Lung (tissue), 12 donors: ENCODE results near the gene FGF14. TPM values are rescaled to one million over a fixed set of nuclear protein-coding genes. Genes with fewer than 3 reads are reported as not detected.

Experiments used
- ATAC-seq: fragments of 200-7000 bp; cut with Tn5 transposase; one replicate; pipeline ENCODE4 v1.9.1; 2020; ENCODE audit warnings: moderate number of reproducible peaks; ENCODE audit not compliant: insufficient read depth, low FRiP score
- DNase-seq, 3 donors: peaks; one replicate each; pipeline ENCODE4 v3.0.0-alpha.2; 2013 to 2017
- H3K27ac ChIP-seq, 2 donors: one replicate each; pipeline ENCODE4 v1.5.1; 2013; ENCODE audit warnings: mild to moderate bottlenecking in 2 of 2, moderate library complexity in 2 of 2, control low read depth in 1 of 2, inconsistent platforms in 1 of 2, low read depth in 1 of 2, low read length in 1 of 2
- H3K27me3 ChIP-seq, 3 donors: one replicate each; pipeline ENCODE4 v1.5.1; 2013; ENCODE audit warnings: low read length in 2 of 3; ENCODE audit not compliant: control insufficient read depth in 3 of 3, insufficient read depth in 3 of 3
- H3K36me3 ChIP-seq, 4 donors: one replicate each; pipeline ENCODE4 v1.5.1; 2013; ENCODE audit warnings: low read length in 4 of 4, mild to moderate bottlenecking in 1 of 4, moderate library complexity in 1 of 4; ENCODE audit not compliant: control insufficient read depth in 4 of 4, insufficient read depth in 4 of 4
- H3K4me1 ChIP-seq, 5 donors: one replicate each; pipeline ENCODE4 v1.5.1; 2013; ENCODE audit warnings: low read length in 5 of 5, mild to moderate bottlenecking in 2 of 5, moderate library complexity in 1 of 5; ENCODE audit not compliant: control insufficient read depth in 5 of 5, insufficient read depth in 5 of 5
- H3K4me3 ChIP-seq: one replicate; pipeline ENCODE4 v1.5.1; 2013; ENCODE audit warnings: mild to moderate bottlenecking, control low read depth, moderate library complexity
- H3K9ac ChIP-seq, 2 donors: one replicate each; pipeline ENCODE4 v1.5.1; 2013; ENCODE audit warnings: low read length in 2 of 2, control low read depth in 1 of 2; ENCODE audit not compliant: insufficient read depth in 1 of 2
- H3K9me3 ChIP-seq, 4 donors: one replicate each; pipeline ENCODE4 v1.5.1; 2013; ENCODE audit warnings: low read length in 3 of 4, mild to moderate bottlenecking in 1 of 4, moderate library complexity in 1 of 4; ENCODE audit not compliant: control insufficient read depth in 4 of 4, insufficient read depth in 3 of 4
- CTCF ChIP-seq: IDR thresholded peaks from 2 replicates; pipeline ENCODE4 v1.5.1; 2012; ENCODE audit warnings: mild to moderate bottlenecking; ENCODE audit errors: control extremely low read depth, extremely low read depth
- WGBS, 2 donors: extraction: QIAGEN DNeasy Blood & Tissue Kit; methylation state at CpG; one replicate each; pipeline ENCODE4 v1.1.7; 2013; 5-methylcytosine and 5-hydroxymethylcytosine counted together
- polyA plus RNA-seq, 2 donors: library from polyadenylated mRNA; stranded (reverse); fragments of 200-250 nt; gene quantifications; one replicate each; pipeline ENCODE4 v1.2.1, GENCODE V29; 2013
- total RNA-seq, 2 donors: library from RNA; depleted of rRNA in 1 of 2; stranded (reverse); fragments of >200 nt in 1 of 2; gene quantifications; one replicate each; pipeline ENCODE4 v1.2.1, GENCODE V29; 2014 to 2021
- donor health status: control.
- donor health status: control.
- donor health status: Bipolar disorder and iron deficiency.
- donor health status: healthy.
- donor health status: DM: yes; HTN: yes; CAD: no.

Gene FGF14
- total and polyA plus RNA-seq, 4 donors: 0.59 to 12.9 (median 2.3) TPM

GRCh38 chr13:101972191-101972590 is 429.7 kb downstream of the FGF14 start:
- Histone ChIP-seq H3K4me3 (no peak overlapping the region), H3K27me3 (no peaks in the 10 kb centered on the region), H3K36me3 (no peaks in the 10 kb centered on the region), H3K27ac (no peak overlapping the region), H3K4me1 (peaks cover 0 to 2% (median 0%) of the 10 kb centered on the region in 5 donors), H3K9me3 (no peaks in the 10 kb centered on the region), H3K9ac (no peak overlapping the region)
- WGBS, 2 donors: 83 to 88% methylated on average over 4 of the region's 4 CpGs
- DNase-seq: no peak
- no peak for TF ChIP-seq CTCF
- ATAC-seq: no peak

GRCh38 chr13:101970341-101970740 is 431.5 kb downstream of the FGF14 start:
- no peaks in the 10 kb centered on the region for H3K9me3 ChIP-seq
- no peak for TF ChIP-seq CTCF
- no peak for ATAC-seq

GRCh38 chr13:101967781-101968180 is 434.1 kb downstream of the FGF14 start:
- no peaks in the 10 kb centered on the region for H3K27me3 ChIP-seq
- no peak for TF ChIP-seq CTCF
- DNase-seq: no peak
- H3K4me1 ChIP-seq: no peaks in the 10 kb centered on the region
- H3K36me3 ChIP-seq: no peaks in the 10 kb centered on the region
- H3K9me3 ChIP-seq: no peaks in the 10 kb centered on the region
- no peak overlapping the region for H3K4me3 ChIP-seq
- H3K9ac ChIP-seq: no peak overlapping the region
- ATAC-seq: no peak
- no peak overlapping the region for H3K27ac ChIP-seq

More at GRCh38 chr13:101970341-101970740, 431.5 kb downstream of the FGF14 start:
- Histone ChIP-seq H3K4me1 (no peaks in the 10 kb centered on the region), H3K9ac (no peak overlapping the region), H3K36me3 (no peaks in the 10 kb centered on the region), H3K27ac (no peak overlapping the region), H3K27me3 (no peaks in the 10 kb centered on the region), H3K4me3 (no peak overlapping the region)
- no peak for DNase-seq
- 63 to 66% methylated on average over 2 of the region's 2 CpGs for WGBS, 2 donors

- no peaks in the 10 kb centered on the region for H3K9me3 ChIP-seq
- ATAC-seq (no peak), DNase-seq (no peak)
- H3K4me1 ChIP-seq: no peaks in the 10 kb centered on the region
- no peak overlapping the region for H3K9ac ChIP-seq
- no peak for TF ChIP-seq CTCF
- H3K27me3 ChIP-seq: no peaks in the 10 kb centered on the region
- no peaks in the 10 kb centered on the region for H3K36me3 ChIP-seq
- no peak overlapping the region for H3K4me3 ChIP-seq
- H3K27ac ChIP-seq: no peak overlapping the region
Observed at GRCh38 chr13:101967216-101967615, 434.6 kb downstream of the FGF14 start.
